GM10248 (cell line): ENCODE data around the gene IER3.

Experiments
- CTCF ChIA-PET: fragments of 300-600 bp; sonication (Branson Sonifier 250); formaldehyde crosslinking; extraction: SDS; loops from one replicate; lab custom pipeline; 2021; ENCODE audit warnings: antibody characterized with exemption; lab: Yijun Ruan, JAX
- POLR2A ChIA-PET: fragments of 350-650 bp; sonication (Branson Sonifier 250); formaldehyde crosslinking; extraction: SDS; loops from one replicate; lab custom pipeline; 2020; ENCODE audit warnings: antibody characterized with exemption; lab: Yijun Ruan, JAX
- DNase-seq: peaks from one replicate; pipeline ENCODE4 v3.0.0; 2012; ENCODE audit errors: extremely low spot score
- CTCF ChIP-seq: IDR thresholded peaks from 2 replicates; pipeline ENCODE4 v1.5.1; 2012; ENCODE audit warnings: mild to moderate bottlenecking, low read depth; ENCODE audit errors: extremely low read depth, missing control alignments, control extremely low read depth

Gene IER3

GRCh38 chr6:30743099-30744053 is 971 bp downstream of the IER3 start:
- no peak for DNase-seq
- ChIA-PET POLR2A (interaction anchor here (0.6 kb wide), 1 partner anchor 95 kb away, joined by 4 read pairs; no protein-coding TSS in a partner anchor), CTCF (interaction anchor here (1.0 to 2.1 kb wide), 4 partner anchors 11 to 84 kb away, joined by 3 to 8 read pairs (median 4); no protein-coding TSS in a partner anchor)
- no peak for TF ChIP-seq CTCF

GRCh38 chr6:30742316-30743098 is 1.8 kb downstream of the IER3 start, which contains the start of gene FLOT1:
Gene FLOT1 (minus strand): TSS chr6:30742687. CDS start chr6:30742189, 498 bp downstream.
- CTCF ChIA-PET, result interaction anchor here (0.9 to 2.1 kb wide), 7 partner anchors 11 to 201 kb away, joined by 3 to 8 read pairs (median 4); no protein-coding TSS in a partner anchor
- peak; percentile 94 for DNase-seq
- POLR2A ChIA-PET, result interaction anchor here (0.7 kb wide), 1 partner anchor 12 kb away, joined by 3 read pairs; no protein-coding TSS in a partner anchor
- no peak for TF ChIP-seq CTCF

- POLR2A ChIA-PET, result interaction anchor here (0.7 kb wide), 1 partner anchor 11 kb away, joined by 3 read pairs; no protein-coding TSS in a partner anchor
- CTCF ChIA-PET, result interaction anchor here (0.9 to 1.5 kb wide), 4 partner anchors 11 to 200 kb away, joined by 3 to 6 read pairs (median 4); no protein-coding TSS in a partner anchor
- no peak for TF ChIP-seq CTCF
Observed at GRCh38 chr6:30741789-30742315, 2.5 kb downstream of the IER3 start.

GRCh38 chr6:30741063-30741779 is 3.1 kb downstream of the IER3 start:
- TF ChIP-seq CTCF, result no peak
- ChIA-PET CTCF (interaction anchor here (0.8 to 2.4 kb wide), 7 partner anchors 10 to 346 kb away, joined by 3 to 18 read pairs (median 4); no protein-coding TSS in a partner anchor), POLR2A (interaction anchor here (0.6 kb wide), 1 partner anchor 610 kb away, joined by 3 read pairs; no protein-coding TSS in a partner anchor)
- DNase-seq, result no peak

More at GRCh38 chr6:30741789-30742315, 2.5 kb downstream of the IER3 start:
- DNase-seq, result no peak

- CTCF ChIA-PET, result interaction anchor here (0.8 to 2.4 kb wide), 6 partner anchors 9 to 347 kb away, joined by 3 to 18 read pairs (median 3); no protein-coding TSS in a partner anchor
- TF ChIP-seq CTCF, result no peak
- no peak for DNase-seq
- POLR2A ChIA-PET, result interaction anchor here (0.6 kb wide), 1 partner anchor 610 kb away, joined by 3 read pairs; no protein-coding TSS in a partner anchor
Observed at GRCh38 chr6:30740540-30740870, 3.8 kb downstream of the IER3 start.
